GM18520 (cell line): ENCODE results near the gene FAM168B.

Experiments used
- ATAC-seq: cut with Tn5 transposase; IDR thresholded peaks from one replicate; pipeline ENCODE4 v1.9.1; 2021; ENCODE audit not compliant: unreplicated experiment

The FAM168B gene

DNA sequence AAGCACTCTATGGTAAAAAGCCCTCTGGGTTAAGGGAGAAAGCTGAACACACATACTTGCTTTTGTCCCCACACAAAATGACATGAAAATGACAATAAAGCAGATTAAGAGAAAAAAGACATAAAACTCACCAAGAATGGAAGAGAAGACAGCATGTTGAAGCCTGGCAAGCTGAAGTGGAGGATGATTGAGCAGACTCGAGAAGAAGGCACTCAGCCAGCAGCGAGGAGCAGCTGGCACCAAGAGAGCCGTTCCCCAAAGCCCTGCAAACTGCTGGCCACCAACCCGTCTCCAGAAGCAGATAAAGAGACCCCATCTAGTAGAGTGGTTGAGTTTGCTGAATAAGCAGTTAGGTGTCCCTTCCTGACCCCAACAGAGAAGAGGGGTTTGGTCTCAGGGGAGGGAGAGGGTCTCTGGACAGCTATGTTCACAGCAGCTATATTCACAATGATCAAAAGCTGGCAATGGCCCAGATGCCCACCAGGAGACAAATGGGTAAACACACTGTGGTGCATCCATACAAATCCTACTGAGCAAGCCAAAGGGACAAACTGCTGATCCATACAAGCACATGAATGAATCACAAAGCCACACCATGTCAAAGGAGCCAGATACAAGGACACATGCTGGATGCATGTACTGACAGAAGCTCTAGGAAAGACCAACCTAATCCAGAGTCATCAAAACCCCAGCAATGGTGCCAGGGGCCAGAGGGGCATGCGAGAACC lies 36.9 kb downstream of the FAM168B start:
- no peak for ATAC-seq

DNA sequence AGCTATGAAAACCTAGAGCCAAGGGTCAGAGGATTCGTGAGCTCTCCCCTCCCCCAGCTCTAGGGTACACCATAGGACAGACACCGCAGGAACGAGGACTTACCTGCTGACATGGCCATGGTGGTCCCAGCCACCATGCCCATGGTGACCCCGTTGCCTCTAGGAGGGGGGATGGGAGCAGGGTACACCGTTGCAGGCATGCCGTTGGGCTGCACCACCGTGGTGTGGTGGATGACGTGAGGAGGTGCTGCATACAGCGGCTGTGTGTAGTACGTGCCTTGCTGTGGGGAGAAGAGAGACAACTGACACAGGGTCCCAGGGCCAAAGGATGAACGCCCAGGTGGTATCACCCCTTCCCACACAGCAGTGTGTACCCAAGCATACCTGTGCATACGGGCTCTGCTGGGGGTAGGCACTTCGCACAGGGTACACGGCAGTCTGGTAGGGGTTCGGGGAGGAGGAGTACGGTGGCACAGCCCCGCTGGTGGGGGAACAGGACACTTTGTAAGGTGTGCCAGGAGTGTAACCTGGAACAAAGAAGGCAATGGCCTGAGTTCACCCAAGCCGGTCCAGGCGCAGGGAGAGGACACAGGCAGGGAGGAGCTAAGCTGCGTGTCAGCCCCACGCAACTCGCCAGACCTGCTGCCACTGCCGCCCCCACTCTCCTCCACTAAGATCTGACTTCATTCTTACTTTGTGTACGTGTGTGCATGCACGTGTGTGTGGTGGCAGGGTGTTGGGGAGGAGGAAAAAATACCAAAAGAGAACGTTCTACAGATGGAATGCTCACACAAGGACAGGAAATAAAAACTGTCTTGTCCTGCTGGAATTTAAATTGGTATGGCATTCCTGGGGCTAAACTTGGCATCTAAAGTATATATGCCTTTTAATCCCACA lies 37.8 kb downstream of the FAM168B start:
- no peak for ATAC-seq

DNA sequence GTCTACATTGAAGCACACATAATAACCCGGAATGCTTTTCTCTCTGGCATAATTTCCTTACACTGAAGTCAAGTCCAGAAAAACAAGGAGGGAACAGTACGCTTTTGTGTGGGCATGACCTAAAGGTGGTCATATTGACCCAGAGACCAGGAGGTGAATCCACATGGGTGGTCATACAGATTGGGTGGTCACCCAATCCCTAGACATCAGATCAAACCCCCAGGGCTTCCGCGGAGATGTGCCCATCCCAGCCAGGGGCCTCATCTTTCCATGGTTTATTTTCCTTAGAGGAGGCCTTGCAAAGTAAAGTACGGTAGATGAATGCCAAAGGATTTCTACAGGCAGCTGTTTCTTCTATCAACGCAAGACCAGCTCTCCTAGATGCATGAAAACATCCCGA lies 38.8 kb downstream of the FAM168B start:
- ATAC-seq: no peak

DNA sequence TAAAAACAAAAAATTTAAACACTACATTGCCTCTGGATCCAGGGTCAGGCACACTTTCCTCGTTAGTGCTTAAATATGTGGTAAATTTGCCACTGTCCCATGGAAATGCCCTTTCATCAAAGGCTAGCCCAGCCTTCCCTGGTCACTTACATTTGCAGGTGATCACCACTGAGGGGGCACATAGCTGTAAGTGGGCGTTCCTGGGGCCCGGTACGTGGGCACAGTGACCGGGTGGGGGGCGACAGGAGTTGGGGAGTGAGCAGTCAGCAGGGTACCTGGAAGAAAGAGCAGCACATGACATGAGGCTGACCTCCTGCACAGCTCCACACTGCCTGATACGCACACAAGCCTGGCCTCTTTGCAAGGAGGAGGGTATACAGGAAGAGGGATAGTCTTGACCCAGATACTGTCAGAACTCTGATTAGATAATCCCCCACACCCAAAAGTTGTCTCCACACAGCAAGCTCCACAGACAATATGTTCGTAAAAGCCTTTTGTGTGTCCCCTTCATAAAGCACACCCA lies 40.5 kb downstream of the FAM168B start:
- ATAC-seq: no peak

DNA sequence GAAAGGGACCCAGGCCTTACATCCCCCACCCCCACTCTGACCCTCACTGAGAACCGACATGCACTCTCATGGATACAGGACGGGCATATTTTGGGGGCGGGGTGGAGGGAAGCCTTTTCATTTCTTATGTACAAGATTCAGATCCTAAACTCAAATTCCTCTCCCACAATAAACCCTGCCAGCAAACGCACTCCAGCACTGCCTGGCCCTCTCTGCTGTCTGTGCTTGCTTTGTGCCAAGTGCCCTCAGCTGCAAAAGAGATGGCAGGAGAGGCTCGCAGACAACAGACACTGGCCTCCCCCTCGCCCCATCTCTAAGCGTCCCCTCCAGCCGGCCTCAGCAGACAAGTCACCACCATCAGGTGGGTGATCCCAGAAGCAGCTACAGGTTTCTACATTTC lies 42.4 kb downstream of the FAM168B start:
- ATAC-seq: no peak

DNA sequence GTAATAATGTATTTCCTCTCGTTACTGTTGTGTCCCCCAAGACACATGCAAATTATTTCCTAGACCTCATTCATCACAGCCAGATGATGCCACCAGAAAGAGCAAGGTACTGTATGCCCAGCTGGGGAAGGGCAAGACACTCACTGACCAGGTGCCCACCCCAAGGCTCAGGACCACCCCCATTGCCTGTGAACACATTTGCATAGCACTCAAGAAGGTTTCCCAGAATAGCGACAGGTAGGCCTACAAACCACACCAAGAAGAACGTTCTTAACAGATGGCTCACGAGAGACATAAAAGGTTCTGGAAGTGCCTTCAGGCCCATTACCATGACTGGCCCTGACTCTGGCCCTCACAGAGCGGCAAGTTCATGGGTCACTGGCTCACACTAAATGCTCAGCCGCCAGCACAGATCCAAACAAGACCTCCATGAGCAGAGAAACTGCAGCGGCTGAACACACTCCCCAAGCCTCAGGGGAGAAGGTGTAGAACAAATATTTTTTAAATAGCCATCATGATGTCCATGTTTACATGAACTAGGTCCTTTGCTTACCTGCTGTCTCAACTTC lies 44.0 kb downstream of the FAM168B start:
- ATAC-seq: no peak

DNA sequence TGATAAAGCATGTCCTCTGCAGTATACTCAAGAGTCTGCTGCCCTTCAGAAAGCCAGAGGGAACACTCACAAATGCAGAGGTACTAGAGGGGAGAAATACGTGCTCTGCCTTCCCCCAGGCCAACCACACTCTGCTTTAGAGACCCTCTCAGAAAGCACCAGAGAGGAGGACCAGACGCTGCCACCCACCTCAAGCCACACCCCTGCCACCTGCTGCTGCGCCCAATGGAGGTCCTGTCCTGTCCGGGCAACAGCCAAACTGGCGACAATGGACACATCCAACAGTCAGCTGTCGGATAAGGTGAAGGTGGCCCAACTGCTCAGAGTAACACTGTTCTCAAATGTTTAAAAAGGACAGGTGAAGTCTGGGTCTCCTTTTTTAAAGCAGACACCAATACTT lies 44.6 kb downstream of the FAM168B start:
- ATAC-seq: no peak

DNA sequence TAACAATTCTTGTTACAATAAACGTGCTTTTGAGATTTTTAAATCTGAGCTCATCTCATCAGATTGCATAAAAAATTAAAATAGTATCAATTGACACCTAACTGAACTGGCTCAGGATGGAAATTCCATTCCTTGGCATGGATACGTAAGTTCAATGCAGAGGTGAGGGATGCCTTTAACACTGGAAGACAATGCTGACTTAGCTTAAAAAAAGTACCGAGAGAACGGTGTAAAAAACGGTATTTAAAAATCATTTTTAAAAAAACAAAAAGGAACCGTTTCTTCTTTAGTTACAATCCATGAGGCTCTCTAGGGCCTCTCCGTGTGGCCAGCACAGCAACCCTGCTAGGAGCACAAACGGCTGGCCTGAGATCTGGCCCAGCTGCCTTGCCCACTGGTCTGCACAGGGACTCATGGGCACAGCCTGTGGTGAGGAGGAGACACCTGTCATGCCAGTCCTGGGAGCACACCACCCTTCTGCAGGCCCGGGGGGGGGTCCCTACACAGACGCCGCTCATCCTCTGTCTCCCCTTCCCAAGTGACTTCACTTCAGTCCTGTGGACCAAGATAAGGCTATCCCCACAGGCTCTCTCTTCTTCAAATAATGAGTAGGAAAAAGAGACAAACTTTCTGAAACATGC lies 45.2 kb downstream of the FAM168B start:
- no peak for ATAC-seq

DNA sequence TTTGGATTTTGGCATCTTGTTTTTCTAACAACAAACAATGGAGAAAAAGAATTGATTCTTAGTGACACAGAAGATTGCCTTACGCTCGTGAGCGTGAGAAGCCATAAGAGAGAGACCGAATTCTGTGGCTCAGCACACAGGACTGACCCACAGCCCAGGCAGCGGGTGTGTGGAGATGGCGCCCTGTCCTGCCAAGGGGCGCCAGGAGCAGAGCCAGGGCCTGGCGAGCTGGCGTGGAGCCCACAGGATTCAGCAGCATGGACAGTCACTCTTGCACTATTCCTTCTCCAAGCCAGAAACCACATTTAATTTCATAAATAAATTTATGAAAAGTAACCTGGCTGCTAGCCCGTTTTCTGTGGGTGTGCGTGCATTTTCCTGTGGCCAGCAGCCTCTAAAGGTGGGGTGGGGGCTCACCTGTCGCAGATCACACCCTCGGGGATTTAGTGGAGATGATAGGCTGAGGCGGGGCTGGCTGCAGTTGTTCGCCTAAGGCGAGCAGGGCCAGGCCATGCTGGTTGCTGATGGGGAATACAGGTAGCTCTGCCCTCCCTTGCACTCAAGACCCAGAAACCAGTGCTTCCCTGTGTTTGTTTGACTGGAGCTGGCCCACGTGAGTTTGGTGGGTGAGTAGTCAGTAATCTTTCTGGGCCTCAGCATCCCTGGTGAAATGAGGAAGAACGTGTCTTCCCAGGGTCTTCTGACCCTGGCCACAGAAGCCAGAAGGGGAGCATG lies 46.2 kb downstream of the FAM168B start:
- ATAC-seq: no peak

DNA sequence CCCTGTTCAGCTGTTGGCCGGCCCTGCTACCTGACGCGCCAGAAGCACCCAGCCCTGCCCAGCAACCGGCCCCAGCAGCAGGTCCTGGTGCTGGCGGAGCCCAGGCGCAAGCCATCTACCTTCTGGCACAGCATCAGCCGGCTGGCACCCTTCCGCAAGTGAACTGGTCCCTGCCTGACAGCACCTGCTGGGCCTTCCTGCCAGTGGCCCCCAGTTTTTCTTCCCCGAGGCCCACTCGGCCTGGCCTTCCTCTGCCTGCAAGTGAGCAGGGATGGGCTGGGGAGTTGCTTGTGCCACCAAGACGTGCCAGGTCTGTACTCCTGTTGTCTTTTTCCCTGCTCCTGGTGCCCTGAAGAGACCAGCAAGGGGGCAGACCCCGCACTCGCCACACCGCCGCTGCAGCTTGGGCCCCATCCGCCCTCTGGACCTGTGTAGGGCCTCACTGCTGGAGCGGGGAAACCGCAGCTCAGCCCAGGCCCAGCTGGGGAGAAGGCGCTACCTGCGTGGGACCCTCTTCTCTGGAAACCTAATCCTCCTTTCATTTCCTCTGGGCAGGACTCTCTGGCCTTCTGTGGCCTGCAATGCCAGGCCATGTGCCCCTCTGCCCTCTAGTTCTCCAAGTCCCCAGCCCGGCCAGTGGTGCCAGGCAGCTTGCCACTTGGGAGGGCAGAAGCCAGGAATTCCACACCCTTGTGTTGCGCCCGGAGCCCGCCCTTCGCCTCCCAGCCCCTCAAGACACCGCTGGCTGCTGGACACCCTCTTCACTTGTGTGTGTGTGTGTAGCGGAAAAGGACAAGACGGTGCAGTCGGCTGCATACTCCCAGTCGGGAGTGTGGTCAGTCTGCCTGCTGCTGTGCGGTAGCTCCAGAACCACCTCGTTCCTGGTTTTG lies 47.0 kb downstream of the FAM168B start:
- ATAC-seq: no peak

DNA sequence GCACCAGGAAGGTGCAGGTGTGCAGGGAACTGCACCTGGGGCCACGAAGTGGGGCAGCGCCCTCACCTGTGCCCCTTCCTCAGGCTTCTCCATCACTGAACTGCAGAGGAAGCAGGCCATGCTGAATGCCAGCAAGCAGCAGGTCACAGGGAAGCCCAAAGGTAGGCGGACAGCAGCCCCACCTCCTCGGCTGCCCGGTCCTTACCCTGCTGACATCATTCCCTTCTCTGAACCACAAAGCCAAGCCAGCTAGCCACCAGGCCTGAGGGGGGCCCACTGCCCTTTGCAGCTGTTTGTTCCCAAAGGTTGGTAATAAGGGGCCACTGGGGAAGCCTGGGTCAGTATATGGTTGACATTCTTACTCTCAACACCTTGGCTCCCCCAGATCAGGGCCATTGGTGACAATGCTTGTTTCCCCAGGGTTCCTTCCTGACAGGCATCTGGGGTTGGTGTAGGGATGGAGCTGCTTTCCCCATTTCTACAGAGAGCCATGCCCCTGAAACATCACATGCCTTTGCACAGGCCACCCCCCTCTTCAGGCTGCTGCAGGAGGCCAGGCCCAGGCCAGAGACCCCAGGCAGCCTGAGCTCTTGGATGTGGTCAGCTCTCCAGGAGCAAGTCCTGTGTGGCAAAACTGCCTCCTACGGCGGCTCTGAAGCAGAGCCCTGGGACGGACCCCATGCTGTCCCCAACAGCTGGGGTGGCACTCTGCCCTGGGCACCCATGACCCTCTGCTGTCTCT lies 47.8 kb downstream of the FAM168B start:
- ATAC-seq: no peak

DNA sequence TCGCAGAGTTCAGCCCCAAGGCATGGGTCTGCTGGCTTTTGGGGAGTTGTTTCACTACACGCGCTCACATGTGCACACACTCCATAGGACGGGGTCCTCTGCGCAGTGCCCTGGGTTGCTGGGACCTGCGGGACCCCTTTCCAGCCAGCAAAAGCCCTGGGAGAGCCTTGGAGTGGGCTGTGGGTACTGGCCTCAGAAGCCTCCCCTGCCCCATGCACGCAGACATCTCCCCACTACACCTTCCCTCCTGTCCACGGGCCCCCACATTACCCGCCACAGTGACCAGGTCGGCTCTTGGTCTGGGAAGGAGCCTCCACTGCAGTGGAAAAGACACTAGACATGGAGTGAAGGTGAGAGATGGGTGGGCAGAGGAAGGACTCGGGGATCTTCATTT lies 48.5 kb downstream of the FAM168B start:
- ATAC-seq: no peak

DNA sequence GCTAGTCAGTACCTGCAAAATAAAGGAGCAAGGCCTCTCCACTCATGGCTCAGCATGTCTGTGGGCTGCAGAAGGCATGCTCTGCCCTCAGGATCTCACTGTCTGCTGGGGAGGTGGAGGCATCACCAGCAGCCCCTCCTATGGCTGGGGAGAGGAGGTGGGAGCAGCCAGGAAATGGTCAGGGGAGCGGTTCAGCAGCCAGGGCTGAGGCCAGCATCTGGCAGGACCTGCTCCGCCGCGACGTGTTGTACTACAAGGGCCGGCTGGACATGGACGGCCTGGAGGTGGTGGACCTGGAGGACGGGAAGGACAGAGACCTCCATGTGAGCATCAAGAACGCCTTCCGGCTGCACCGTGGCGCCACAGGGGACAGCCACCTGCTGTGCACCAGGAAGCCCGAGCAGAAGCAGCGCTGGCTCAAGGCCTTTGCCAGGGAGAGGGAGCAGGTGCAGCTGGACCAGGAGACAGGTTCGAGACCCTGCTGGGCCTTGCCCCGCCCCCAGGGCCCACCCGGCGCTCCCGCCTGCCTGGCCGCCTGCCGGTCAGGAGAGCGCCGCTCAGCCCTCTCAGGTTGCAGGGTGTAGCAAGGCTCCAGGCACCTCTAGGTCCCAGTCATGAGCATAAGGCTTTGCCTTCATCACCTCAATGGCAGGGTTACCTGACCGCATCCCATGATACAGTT lies 49.0 kb downstream of the FAM168B start:
- ATAC-seq: no peak

DNA sequence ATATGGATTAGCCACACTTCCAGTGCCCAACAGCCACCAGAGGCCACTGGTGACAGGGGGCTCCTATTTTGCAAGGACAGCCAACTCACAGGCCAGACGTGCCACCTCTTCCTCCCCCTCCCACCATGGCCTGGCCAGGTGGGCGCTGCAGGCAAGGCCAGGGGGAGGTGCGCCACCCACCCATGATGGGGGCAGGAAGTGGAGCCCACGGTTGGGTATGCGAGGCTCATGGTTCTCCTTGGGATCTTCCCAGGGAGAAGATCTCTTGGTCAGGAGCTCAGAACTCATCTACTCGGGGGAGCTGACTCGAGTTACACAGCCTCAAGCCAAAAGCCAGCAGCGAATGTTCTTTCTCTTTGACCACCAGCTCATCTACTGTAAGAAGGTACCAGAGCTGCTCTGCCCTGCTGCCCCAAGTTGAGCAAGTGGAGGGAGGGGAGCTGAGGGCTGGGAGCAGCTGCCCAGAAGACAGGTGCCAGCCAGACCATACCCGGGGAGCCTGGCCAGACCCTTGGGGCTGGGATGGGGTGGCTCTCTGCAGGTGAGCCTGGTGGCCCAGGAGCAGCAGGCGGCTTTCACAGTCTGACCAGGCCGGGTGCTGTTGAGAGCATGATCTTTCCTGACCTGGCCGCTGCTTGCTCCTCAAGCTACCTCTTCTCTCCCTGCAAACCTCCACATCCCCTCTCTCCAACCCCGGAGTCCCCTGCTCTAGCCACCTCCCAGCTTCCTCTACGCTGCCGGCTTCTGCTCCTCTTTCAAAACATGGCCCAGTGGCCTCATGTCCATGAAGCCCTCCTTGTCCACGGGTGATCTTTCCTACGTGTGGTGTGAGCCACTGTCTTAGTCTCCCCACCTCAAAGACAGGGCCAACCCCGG lies 49.8 kb downstream of the FAM168B start:
- no peak for ATAC-seq

DNA sequence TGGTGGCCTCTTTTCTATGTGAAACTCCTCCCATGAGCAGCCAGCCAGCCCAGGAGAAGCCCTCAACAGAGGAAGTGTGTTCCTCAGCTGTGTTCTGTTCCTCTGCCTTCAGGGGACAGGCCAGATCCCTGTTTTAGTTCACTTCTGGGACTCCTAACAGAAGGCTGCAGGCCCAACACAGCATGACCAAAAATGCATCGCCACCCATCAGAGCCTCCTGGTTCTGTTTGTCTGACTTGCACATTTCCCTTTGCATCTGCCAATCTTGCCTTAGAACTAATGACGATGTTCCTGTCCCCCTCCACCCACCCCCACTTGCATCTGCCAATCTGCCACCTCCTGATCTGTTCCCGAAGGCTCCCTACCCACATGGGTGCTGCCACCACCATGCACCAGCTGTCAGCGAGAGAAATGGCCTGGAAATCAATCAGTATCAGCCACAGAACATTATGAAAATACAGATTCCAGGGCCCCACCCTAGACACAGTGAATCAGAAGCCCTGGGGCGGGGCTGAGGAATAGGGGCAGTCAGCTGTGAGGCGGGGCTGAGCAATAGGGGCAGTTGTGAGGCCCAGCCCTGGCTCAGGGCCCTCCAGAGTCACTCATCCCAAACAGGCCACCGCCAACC lies 51.0 kb downstream of the FAM168B start:
- ATAC-seq: no peak

DNA sequence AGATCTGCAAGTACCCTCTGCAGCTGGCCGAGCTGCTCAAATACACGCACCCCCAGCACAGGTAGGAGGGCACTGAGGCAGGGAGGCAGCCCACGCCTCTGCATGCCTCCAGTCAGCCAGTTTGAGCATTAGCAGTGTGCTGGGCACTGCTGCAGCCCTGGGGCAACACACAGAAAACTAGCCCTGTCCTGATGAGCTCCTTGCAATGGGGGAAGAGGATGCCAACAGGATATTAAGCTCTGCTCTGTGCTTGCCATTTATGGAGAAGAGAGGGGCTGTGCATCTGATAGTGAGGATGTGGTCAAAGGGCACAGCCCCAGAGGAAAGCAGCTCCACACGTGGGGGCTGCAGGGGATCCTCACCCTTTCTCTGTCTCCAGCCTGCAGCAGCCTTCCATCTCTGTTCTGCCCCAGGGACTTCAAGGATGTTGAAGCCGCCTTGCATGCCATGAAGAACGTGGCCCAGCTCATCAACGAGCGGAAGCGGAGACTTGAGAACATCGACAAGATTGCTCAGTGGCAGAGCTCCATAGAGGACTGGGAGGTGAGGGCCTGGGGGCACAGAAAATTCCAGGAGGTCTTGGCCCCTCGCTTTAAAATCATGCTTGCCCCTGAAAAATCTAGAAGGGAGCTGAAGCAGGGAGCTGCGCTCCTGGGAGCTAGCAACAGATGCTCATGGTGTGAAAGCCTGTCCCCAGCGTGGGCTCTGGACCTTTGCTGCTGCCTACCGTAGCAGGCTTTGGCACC lies 51.7 kb downstream of the FAM168B start:
- ATAC-seq: no peak
